Measurements from ENCODE around the gene MAFB.

GRCh38 chr20:40686893-40687292 is 2.1 kb downstream of the MAFB start:
- TF ChIP-seq, protein P1, sequence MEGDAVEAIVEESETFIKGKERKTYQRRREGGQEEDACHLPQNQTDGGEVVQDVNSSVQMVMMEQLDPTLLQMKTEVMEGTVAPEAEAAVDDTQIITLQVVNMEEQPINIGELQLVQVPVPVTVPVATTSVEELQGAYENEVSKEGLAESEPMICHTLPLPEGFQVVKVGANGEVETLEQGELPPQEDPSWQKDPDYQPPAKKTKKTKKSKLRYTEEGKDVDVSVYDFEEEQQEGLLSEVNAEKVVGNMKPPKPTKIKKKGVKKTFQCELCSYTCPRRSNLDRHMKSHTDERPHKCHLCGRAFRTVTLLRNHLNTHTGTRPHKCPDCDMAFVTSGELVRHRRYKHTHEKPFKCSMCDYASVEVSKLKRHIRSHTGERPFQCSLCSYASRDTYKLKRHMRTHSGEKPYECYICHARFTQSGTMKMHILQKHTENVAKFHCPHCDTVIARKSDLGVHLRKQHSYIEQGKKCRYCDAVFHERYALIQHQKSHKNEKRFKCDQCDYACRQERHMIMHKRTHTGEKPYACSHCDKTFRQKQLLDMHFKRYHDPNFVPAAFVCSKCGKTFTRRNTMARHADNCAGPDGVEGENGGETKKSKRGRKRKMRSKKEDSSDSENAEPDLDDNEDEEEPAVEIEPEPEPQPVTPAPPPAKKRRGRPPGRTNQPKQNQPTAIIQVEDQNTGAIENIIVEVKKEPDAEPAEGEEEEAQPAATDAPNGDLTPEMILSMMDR (IDR thresholded peaks at IDR 0.05), result no peak
- TF ChIP-seq POLR2AphosphoS5 (IDR thresholded peaks at IDR 0.05), result no peak
- no peak for TF ChIP-seq POLR2A (IDR thresholded peaks at IDR 0.05)
